ENCODE data around the gene BCAS3.
"Not testable (repeated sequence)": the region's sequence is repeated elsewhere in the genome, so short reads cannot be mapped to it uniquely, and the experiment has no call there.

Gene BCAS3

GRCh38 chr17:61124562-61124961 is 446.9 kb downstream of the BCAS3 start:
- DNase-seq = no peak

- no peak for DNase-seq
Observed at GRCh38 chr17:61126473-61127249, 449.0 kb downstream of the BCAS3 start.

- DNase-seq = no peak
Observed at GRCh38 chr17:61127960-61128359, 450.3 kb downstream of the BCAS3 start.

- no peak for DNase-seq
Observed at GRCh38 chr17:61128661-61129115, 451.0 kb downstream of the BCAS3 start.

- DNase-seq = no peak
Observed at GRCh38 chr17:61129267-61130254, 451.9 kb downstream of the BCAS3 start.

GRCh38 chr17:61130330-61130729 is 452.7 kb downstream of the BCAS3 start:
- DNase-seq = no peak

GRCh38 chr17:61131585-61131984 is 453.9 kb downstream of the BCAS3 start:
- no peak for DNase-seq

GRCh38 chr17:61132524-61132923 is 454.9 kb downstream of the BCAS3 start:
- DNase-seq = no peak

- DNase-seq = no peak
Observed at GRCh38 chr17:61133853-61134252, 456.2 kb downstream of the BCAS3 start.

- DNase-seq = no peak
Observed at GRCh38 chr17:61134551-61135235, 457.0 kb downstream of the BCAS3 start.

GRCh38 chr17:61135782-61136181 is 458.1 kb downstream of the BCAS3 start:
- DNase-seq = peak in 8 of 56 donors; percentile 0 to 15 (median 4)

GRCh38 chr17:61136296-61136695 is 458.6 kb downstream of the BCAS3 start:
- DNase-seq = no peak

- DNase-seq = no peak
Observed at GRCh38 chr17:61139219-61139618, 461.6 kb downstream of the BCAS3 start.

- no peak for DNase-seq
Observed at GRCh38 chr17:61140081-61140786, 462.6 kb downstream of the BCAS3 start.

GRCh38 chr17:61143026-61143425 is 465.4 kb downstream of the BCAS3 start:
- no peak for DNase-seq

GRCh38 chr17:61144137-61144536 is 466.5 kb downstream of the BCAS3 start:
- no peak for DNase-seq

GRCh38 chr17:61144617-61145564 is 467.2 kb downstream of the BCAS3 start:
- no peak for DNase-seq

- DNase-seq = not testable (repeated sequence)
Observed at GRCh38 chr17:61146833-61147232, 469.2 kb downstream of the BCAS3 start.

GRCh38 chr17:61149106-61149825 is 471.6 kb downstream of the BCAS3 start:
- no peak for DNase-seq

Data from nucleus accumbens (tissue), 56 donors.